ENCODE measurements around the gene TSSK2.
"Not testable (repeated sequence)": the region's sequence is repeated elsewhere in the genome, so short reads cannot be mapped to it uniquely, and the experiment has no call there.

The TSSK2 gene

GRCh38 chr22:19130959-19131684 is at the start of gene TSSK2:
Gene TSSK2 (plus strand): TSS chr22:19131308. CDS start chr22:19131400, 92 bp downstream.
- no peak for DNase-seq

DNA sequence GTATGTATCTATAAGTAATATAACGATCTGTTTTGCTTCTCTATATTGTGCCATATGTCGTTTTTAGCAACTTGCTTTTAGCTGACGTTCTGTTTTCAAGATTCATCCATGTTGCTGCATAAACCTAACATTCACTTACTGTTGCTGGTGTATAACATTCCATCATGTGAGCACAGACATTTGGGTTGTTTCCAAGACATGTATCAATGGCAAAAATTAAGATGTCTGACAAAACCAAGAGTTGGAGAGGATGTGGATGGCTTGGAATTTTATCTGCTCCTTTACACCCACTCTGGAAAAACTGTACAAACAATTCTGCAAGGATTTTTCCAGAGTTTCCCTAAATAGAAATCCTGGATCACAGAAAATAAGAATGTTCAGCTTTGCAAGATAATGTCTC is 49.8 kb upstream of the TSSK2 start:
- DNase-seq = no peak

DNA sequence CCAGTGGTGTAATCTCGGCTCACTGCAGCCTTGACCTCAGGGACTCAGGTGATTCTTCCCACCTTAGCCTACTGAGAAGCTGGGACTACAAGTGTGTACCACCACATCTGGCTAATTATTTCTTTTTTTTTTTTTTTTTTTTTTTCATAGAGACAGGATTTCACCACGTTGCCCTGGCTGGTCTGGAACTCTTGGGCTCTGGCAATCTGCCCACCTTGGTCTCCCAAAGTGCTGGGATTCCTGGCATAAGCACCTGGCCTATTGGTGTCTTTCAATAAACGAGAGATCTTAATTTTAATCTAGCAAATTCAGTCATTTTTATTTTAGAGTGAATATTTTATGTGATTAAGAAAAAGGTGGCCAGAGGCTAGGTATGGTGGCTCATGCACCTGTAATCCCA is 49.0 kb upstream of the TSSK2 start:
- DNase-seq = no peak

GRCh38 chr22:19082793-19083192 is 48.3 kb upstream of the TSSK2 start:
- no peak for DNase-seq

DNA sequence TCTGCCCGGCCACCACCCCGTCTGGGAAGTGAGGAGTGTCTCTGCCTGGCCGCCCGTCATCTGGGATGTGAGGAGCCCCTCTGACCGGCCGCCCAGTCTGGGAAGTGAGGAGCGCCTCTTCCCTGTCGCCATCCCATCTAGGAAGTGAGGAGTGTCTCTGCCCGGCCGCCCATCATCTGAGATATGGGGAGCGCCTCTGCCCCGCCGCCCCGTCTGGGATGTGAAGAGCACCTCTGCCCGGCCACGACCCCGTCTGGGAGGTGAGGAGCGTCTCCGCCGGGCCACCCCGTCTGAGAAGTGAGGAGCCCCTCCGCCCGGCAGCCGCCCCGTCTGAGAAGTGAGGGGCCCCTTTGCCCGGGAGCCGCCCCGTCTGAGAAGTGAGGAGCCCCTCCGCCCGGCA is 47.0 kb upstream of the TSSK2 start:
- DNase-seq = not testable (repeated sequence)

DNA sequence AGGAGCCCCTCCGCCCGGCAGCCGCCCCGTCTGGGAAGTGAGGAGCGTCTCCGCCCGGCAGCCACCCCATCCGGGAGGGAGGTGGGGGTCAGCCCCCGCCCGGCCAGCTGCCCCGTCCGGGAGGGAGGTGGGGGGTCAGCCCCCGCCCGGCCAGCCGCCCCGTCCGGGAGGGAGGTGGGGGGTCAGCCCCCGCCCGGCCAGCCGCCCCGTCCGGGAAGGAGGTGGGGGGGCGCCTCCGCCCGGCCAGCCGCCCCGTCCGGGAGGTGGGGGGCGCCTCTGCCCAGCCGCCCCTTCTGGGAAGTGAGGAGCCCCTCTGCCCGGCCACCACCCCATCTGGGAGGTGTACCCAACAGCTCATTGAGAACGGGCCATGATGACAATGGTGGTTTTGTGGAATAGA is 46.5 kb upstream of the TSSK2 start:
- not testable (repeated sequence) for DNase-seq

GRCh38 chr22:19085233-19085718 is 45.8 kb upstream of the TSSK2 start:
- DNase-seq = no peak

GRCh38 chr22:19086417-19086816 is 44.7 kb upstream of the TSSK2 start:
- no peak for DNase-seq

- DNase-seq = no peak
These were observed 44.2 kb upstream of the TSSK2 start for GRCh38 chr22:19086896-19087295.

- DNase-seq = no peak
These were observed 42.1 kb upstream of the TSSK2 start for GRCh38 chr22:19088866-19089595.

- DNase-seq = no peak
These were observed 40.9 kb upstream of the TSSK2 start for GRCh38 chr22:19090183-19090582.

DNA sequence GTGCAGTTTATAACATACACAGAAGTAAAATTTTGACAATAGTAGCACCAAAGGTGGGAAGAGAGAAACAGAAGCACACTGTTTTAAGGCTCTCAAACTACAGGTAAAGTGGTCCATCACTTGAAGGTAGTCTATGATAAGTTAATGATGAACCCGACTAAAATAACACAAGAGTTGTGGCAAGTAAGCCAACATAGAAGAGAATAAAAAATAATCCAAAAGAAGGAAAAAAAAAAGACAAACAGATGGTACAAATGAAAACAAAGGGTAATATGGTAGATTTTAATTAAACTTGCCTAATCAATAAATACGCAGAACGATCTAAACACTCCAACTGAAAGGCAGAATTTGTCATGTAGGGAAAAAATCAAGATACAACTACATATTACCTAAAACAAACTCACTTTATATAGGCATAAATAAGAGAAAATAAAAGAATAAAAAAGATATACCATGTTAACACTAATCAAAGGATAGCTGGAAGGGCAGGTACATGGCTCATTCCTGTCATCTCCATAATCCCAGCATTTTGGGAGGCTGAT is 40.5 kb upstream of the TSSK2 start:
- no peak for DNase-seq

DNA sequence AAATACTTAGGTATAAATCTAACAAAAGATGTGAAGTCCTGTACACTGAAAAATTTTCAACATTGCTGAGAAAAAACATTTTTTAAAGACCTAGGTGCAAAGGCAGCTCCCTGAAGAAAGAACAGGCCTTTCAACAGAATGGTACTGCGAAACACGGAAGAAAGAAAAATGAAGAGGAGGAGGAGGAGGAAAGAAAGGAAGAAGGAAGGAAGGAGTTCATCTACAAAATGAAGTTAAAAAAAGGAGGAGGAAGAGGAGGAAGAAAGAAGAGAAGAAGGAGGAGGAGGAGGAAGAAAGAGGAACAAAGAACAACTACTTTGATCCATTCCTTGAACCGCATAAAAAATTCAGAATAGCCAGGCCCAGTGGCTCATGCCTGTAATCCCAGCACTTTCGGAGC is 38.4 kb upstream of the TSSK2 start:
- DNase-seq = no peak

GRCh38 chr22:19094393-19094997 is 36.6 kb upstream of the TSSK2 start:
- DNase-seq = no peak

- DNase-seq = no peak
These were observed 34.6 kb upstream of the TSSK2 start for GRCh38 chr22:19096555-19096954.

DNA sequence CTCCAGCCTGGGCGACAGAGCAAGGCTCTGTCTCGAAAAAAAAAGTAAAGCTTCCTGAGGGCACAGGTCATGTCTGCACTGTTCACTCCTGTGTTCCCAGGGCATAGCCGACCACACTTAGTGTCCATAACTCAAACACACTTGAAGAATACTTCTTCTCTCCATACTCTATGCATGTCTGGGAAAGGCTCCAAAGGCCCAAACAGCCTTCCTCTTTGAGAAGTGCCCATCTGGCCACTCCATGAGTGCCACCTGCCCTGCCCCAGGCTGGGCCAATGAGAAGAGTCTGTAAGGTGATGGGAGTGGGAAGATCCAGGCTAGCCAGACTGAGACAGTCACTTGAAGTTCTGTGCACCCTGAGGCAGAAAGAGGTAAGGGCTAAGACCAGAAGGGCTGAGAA is 33.6 kb upstream of the TSSK2 start:
- no peak for DNase-seq

- DNase-seq = no peak
These were observed 33.0 kb upstream of the TSSK2 start for GRCh38 chr22:19098157-19098556.

DNA sequence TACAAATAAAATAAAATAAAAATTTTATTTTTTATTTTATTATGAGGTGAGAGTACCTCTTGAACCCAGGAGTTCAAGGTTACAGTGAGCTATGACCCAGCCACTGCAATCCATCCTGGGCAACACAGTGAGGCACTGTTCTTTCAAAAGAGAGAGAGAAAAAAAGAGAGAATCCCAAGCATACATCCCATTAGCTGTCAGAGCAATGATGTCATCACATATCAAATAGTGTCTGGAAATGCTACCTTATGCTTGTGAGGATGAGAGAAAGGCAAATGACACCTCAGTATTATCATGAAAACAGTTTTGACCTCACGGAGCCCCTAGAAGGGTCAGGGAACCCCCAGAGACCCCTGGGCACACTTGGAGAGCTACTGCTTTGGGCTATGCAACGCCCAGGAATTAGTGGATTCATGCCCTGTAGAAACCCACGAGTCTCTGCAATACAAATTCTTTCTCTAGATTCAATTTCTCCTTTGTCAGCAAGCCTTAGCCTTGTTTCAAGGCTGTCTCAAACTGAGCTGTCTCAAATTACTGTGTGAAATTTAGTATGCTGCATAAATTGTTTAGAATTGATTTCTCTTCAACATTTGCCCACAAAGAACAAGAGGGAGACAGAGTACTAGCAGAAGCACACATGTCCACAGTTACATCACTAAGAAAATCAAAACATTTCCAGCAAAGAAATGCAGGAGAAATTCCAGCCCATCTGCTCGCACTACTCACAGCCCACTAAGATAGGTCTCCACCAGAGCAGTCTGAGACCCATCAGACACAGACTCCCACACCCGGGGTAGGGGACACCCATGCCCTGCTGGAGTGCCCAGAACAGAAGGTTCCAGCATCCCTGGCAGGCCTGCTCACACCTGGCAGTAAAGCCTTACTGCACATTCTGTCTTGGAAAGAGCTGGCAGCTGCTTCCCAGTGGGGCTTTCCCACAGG is 27.0 kb upstream of the TSSK2 start:
- DNase-seq = no peak

DNA sequence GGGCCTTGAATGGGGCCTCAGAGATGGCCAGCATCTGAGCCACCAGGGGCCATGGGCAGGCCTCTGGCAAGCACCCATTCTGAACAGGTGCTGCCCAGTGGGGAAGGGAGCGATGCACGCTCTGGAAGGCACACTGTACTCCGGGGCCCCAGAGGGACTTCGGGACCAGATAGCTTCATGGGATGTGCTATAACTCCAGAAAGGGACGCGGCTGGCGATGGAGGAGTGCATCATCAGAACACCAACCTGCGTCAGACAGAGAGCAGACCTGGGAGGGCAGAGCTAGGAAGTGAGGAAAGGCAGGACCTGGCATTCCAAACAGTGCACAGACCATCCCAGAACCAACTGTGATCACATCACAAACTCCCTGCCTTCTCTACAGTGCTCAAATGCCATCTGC is 25.7 kb upstream of the TSSK2 start:
- no peak for DNase-seq

- DNase-seq = no peak
These were observed 25.0 kb upstream of the TSSK2 start for GRCh38 chr22:19105867-19106802.

All from GDM1 (cell line).